HUDEP-2 (cell line): ENCODE measurements around the gene COPG2.

Experiments used
- DNase-seq, 76 experiments: peaks; one replicate each; lab custom pipeline; 2025; ENCODE audit not compliant: unreplicated experiment in 76 of 76; lab: John Stamatoyannopoulos, UW

The COPG2 gene

DNA sequence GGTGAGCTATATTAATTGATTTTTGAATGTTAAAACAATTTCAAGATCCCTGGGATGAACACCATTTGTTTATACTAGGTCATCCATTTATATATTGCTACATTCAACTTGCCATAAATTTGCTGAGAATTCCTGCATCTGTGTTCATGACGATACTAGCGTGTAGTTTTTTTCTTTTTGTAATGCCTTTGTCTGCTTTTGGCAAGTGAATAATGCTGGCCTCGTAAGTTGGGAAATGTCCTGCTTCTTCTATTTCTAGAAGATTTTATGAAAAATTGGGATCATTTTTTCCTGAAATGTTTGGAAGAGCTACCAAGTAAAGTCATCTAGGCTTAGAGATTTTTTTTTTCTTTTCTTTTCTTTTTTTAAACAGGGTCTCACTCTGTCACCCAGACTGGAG, 189.6 kb downstream of the COPG2 start:
- no peak for DNase-seq

DNA sequence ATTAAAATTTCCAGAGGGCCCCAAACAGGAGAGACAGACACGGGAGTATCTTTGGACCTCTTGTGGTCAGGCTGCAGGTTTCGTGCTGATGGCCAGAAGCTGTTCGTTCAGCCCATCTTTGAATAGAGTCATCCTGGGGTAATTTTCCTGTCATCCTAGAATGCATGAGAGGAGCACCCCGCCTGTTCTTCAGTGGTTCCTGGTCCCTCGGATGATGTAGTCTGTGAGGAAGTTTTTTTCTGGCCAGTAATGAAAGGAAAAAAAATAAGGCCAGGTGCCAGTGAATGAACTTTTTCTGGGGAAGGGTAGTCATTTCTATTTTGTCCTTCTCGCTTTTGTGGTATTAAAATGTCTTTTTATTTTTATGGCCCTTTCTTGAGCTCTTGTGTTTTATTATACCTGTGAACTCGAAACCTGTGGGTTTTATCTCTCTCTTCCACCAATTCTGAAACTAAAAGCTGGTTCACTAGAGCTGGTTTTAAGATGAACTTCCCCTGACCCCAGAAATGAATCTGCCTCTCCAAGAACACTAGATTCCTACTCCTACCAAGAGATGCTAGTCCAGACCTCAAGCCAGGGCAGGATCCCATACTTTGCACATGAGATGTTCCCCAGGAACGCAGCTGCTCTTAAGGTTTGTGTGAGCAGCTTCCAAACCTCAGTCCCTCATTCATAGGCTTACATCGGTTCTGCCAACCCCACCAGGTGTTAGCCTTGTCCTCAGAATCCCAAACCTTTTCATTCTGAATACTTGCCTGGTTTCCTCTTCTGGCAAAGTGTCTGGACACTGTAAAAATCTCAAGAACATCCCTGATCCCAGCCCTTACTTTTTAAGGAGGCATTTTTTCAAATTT, 192.0 kb downstream of the COPG2 start:
- no peak for DNase-seq

- DNase-seq, result no peak
Measured at GRCh38 chr7:130475776-130476175, 192.8 kb downstream of the COPG2 start.

DNA sequence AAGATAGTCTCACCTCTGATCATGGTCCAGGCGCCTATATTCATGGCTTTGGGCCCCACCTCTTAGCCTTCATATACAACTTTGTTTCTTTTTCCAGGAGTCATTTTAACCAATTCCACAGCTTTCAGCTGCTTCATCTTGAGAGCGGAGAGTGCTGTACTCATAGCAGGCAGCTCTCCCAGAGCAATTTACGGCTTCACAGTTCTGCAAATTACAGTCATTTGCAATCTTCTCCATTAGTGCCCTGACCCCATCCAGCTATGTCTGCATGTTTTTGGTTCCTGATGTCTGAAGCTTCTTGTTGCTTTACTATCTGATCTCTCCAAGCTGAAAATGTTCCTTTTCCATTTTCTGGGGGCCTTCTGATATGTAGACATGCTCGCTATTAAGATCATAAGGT, 194.7 kb downstream of the COPG2 start:
- no peak for DNase-seq

DNA sequence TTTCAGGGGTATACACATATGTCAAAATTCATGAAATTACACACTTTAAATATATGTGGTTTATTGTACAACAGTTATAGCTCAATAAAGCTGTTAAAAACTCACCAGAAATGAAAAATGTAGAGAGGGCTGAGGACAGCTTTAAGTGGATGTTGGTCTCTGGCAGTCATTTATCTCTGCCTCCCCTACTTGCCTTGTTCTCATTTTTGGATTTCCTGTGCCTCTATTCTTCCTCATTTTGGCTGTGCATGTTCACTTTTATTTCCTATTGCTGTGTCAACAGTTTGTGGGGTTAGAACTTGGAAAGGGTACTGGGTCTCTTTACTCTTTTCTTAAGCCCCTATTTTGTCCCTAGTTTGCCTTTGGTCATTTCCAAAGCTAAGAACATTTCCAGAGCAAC, 195.3 kb downstream of the COPG2 start:
- no peak for DNase-seq

DNA sequence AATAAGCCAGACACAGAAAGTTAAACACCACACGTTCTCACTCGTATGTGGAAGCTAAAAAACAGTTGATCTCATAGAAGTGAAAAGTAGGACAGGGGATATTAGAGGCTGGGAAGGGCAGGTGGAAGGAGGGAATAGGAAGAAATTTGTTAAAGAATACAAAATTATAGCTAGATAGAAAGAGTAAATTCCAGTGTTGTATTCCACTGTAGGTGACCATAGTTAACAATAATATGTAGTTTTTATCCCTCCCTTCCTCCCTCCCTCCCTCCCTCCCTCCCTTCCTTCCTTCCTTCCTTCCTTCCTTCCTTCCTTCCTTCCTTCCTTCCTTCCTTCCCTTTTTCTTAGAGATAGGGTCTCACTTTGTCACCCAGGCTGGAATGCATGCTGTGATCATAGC, 196.6 kb downstream of the COPG2 start:
- no peak for DNase-seq

GRCh38 chr7:130468612-130469011, 199.9 kb downstream of the COPG2 start:
- no peak for DNase-seq

DNA sequence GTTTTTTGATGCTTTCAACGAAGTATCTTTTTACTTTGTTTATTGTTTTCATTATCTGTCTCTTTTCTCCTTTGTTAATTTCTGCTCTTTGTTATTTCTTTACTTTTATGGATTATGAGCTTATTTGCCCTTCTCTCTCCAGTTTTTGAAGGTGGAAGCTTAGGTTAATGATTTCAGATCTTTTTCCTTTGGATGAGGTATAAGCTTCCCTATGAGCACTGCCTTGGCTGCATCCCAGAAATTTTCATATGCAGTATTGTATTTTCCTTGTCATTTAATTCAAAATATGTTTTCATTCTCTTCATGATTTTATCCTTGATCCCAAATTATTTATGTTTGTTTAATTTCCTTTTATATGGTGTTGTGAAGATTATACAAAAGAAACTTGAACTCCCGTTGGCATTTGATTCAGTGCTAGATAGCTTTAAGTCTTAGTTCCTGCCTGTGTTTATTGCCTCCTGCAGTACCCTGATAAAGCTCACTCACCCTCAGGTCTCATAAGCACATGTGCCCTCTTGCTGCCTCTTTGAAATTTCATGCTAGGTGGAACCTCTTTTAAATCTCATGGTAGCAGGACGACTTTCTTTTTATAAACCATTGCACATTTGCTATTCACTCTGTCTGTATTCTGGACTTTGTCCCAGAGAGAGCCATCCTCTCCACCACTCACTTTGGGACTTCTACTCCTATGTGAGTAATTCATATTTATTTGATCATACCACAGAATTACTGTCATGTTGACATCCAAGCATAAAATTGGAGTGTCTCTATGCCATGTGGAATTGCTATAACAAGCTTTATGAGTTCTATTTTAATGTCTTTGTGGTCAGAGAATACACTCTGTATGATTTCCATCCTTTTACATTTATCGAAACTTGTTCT, 204.8 kb downstream of the COPG2 start:
- DNase-seq, result peak in 51 of 76 experiments; percentile 2 to 70 (median 31)

DNA sequence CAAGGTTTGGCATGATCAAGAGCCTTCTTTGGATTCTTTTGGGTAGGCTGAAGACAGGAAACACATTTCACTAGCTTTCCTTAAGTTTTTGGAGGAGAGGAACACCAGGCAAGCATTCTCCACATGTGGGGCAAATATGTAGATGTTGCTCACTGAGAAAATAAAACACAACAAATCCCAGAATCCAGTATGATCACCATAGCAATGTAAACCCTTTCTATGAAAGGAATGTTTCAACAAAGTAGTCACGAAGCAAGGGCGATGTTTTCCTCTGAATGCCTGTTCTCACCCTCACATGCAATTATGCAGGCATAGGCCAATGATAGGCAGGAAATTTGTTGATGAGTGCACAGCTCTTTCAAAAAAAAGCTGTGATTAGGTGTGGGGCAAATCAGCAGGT, 207.3 kb downstream of the COPG2 start:
- DNase-seq, result no peak

DNA sequence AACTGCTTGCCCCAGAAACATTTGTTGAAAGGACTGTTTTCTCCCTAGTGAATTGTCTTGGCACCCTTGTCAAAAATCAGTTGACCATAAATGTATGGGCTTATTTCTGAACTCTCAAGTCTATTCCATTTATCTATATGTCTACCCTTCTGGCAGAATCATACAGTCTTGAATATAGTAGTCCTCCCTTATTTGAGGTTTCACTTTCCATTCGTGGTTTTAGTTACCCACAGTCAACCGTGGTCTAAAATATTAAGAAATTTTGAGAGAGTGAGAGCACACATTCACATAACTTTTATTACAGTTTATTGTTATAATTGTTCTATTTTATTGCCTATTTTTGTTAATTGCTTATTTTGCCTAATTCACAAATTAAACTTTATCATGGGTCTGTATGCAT, 210.3 kb downstream of the COPG2 start:
- no peak for DNase-seq
